ENCODE data around the gene USP25.

Gene USP25

GRCh38 chr21:15776818-15777217 lies 47.0 kb downstream of the USP25 start:
- TF ChIP-seq SIN3A (IDR thresholded peaks at IDR 0.05; ENCODE audit: borderline replicate concordance, insufficient read depth, low read length) (no peak), FOXP2 (optimal IDR thresholded peaks at IDR 0.05; ENCODE audit: borderline replicate concordance, extremely low read depth, extremely low read length, insufficient read depth) (no peak), POLR2AphosphoS5 (IDR thresholded peaks at IDR 0.05; ENCODE audit: low read depth, low read length) (no peak)

- TF ChIP-seq TAF1 (IDR thresholded peaks at IDR 0.05; ENCODE audit: borderline replicate concordance, insufficient read depth, low read length), result no peak
- TF ChIP-seq REST (IDR thresholded peaks at IDR 0.05; ENCODE audit: insufficient read depth in 1 of 2, low read depth in 2 of 2, low read length in 2 of 2), result no peak
- TF ChIP-seq SIN3A (IDR thresholded peaks at IDR 0.05; ENCODE audit: borderline replicate concordance, insufficient read depth, low read length), result no peak
- TF ChIP-seq POLR2AphosphoS5 (IDR thresholded peaks at IDR 0.05; ENCODE audit: low read depth, low read length), result no peak
- TF ChIP-seq FOXP2 (optimal IDR thresholded peaks at IDR 0.05; ENCODE audit: borderline replicate concordance, extremely low read depth, extremely low read length, insufficient read depth), result no peak
Measured at GRCh38 chr21:15781986-15782385, 52.2 kb downstream of the USP25 start.

- TF ChIP-seq POLR2AphosphoS5 (IDR thresholded peaks at IDR 0.05; ENCODE audit: low read depth, low read length) (no peak), FOXP2 (optimal IDR thresholded peaks at IDR 0.05; ENCODE audit: borderline replicate concordance, extremely low read depth, extremely low read length, insufficient read depth) (no peak), TAF1 (IDR thresholded peaks at IDR 0.05; ENCODE audit: borderline replicate concordance, insufficient read depth, low read length) (no peak), SIN3A (IDR thresholded peaks at IDR 0.05; ENCODE audit: borderline replicate concordance, insufficient read depth, low read length) (no peak)
Measured at GRCh38 chr21:15788847-15789523, 59.2 kb downstream of the USP25 start.

DNA sequence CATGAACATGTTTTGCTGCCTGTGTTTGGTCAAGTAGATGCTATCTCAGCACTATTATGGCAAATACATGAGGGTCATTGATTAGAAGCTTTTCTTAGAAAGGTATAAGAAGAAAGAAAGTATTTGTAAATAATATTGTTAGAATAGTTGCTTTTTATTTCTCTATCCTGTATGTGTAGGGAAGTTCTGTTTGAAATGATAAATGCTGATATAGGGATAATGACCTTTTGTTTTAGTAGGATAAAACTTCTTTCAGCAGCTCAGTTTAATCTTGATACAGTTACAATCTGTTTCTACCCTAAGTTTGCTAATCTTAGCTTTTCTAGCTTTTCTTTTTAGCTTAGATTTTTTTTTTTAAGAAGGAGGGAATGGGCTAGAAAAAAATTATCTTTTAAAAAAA lies 63.3 kb downstream of the USP25 start:
- TF ChIP-seq REST (IDR thresholded peaks at IDR 0.05; ENCODE audit: insufficient read depth in 1 of 2, low read depth in 2 of 2, low read length in 2 of 2) (no peak), FOXP2 (optimal IDR thresholded peaks at IDR 0.05; ENCODE audit: borderline replicate concordance, extremely low read depth, extremely low read length, insufficient read depth) (no peak), SIN3A (IDR thresholded peaks at IDR 0.05; ENCODE audit: borderline replicate concordance, insufficient read depth, low read length) (no peak), POLR2AphosphoS5 (IDR thresholded peaks at IDR 0.05; ENCODE audit: low read depth, low read length) (no peak), TAF1 (IDR thresholded peaks at IDR 0.05; ENCODE audit: borderline replicate concordance, insufficient read depth, low read length) (no peak)

- TF ChIP-seq TAF1 (IDR thresholded peaks at IDR 0.05; ENCODE audit: borderline replicate concordance, insufficient read depth, low read length), result no peak
- TF ChIP-seq SIN3A (IDR thresholded peaks at IDR 0.05; ENCODE audit: borderline replicate concordance, insufficient read depth, low read length), result no peak
Measured at GRCh38 chr21:15793550-15794235, 63.9 kb downstream of the USP25 start.

GRCh38 chr21:15794277-15794912 lies 64.6 kb downstream of the USP25 start:
- TF ChIP-seq FOXP2 (optimal IDR thresholded peaks at IDR 0.05; ENCODE audit: borderline replicate concordance, extremely low read depth, extremely low read length, insufficient read depth) (no peak), REST (IDR thresholded peaks at IDR 0.05; ENCODE audit: insufficient read depth in 1 of 2, low read depth in 2 of 2, low read length in 2 of 2) (no peak), SIN3A (IDR thresholded peaks at IDR 0.05; ENCODE audit: borderline replicate concordance, insufficient read depth, low read length) (no peak), TAF1 (IDR thresholded peaks at IDR 0.05; ENCODE audit: borderline replicate concordance, insufficient read depth, low read length) (no peak), POLR2AphosphoS5 (IDR thresholded peaks at IDR 0.05; ENCODE audit: low read depth, low read length) (no peak)

All from PFSK-1 (cell line).